Measurements from ENCODE around the gene FST.

GRCh38 chr5:53448851-53449250 lies 31.6 kb upstream of the FST start:
- no peak for TF ChIP-seq TCF7L2 (IDR thresholded peaks at IDR 0.05; ENCODE audit: low read depth, low read length)
- TF ChIP-seq CTCF (IDR thresholded peaks at IDR 0.05), result no peak
